ENCODE results near the gene TCL1A. TPM values are rescaled to one million over a fixed set of nuclear protein-coding genes. Genes with fewer than 3 reads are reported as not detected.

The TCL1A gene
- total RNA-seq, 1 experiment from 2014 or later = not detected

DNA sequence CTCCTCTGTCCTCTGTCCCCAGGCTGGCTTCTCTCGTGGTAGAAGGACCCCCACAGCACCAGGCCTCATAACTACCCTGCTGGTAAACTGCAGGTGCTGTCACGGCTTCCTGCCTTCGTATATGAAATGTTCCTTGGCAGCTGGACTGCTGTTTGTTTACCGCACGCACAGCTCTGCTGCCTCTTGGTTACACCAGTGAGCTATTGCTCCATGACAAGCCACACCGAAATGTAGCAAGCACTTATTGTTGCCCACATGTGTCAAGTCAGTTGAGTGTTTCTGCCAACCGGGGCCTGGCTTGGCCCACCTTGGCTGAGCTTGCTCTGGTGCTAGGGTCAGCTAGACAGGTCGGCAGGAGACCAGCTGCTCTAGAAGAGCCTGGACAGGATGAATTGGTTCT lies 49.4 kb downstream of the TCL1A start:
- H4K91ac ChIP-seq (ENCODE audit: insufficient read length, low read depth, low read length) = no peak overlapping the region
- H4K5ac ChIP-seq (ENCODE audit: insufficient read length, low read depth, low read length) = no peak overlapping the region
- no peak overlapping the region for H3K9ac ChIP-seq (ENCODE audit: extremely low read depth, insufficient read length, low read length)
- no peak overlapping the region for H2BK5ac ChIP-seq (ENCODE audit: insufficient read length, low read length)
- no peak overlapping the region for H2BK20ac ChIP-seq (ENCODE audit: low read depth, low read length, poor library complexity, severe bottlenecking)
- H3K27ac ChIP-seq (ENCODE audit: insufficient read length, low read depth, low read length) = no peak overlapping the region
- H3K18ac ChIP-seq (ENCODE audit: insufficient read length, low read depth, low read length) = no peak overlapping the region
- no peaks in the 10 kb centered on the region for H3K23me2 ChIP-seq (ENCODE audit: insufficient read length, low read depth, low read length, poor library complexity, severe bottlenecking)
- no peaks in the 10 kb centered on the region; a peak in 1 of 5 replicates for H3K9me3 Mint-ChIP-seq
- H3K9me3 ChIP-seq (ENCODE audit: control insufficient read depth, low read depth, low read length) = no peaks in the 10 kb centered on the region
- no peak overlapping the region for H2BK15ac ChIP-seq (ENCODE audit: low read depth, low read length)
- no CpG with 5 or more reads among the region's 8 CpGs for WGBS (ENCODE audit: extremely low coverage, insufficient read length, low lambda C conversion rate)
- DNase-seq = no peak
- peaks cover 5% of the 10 kb centered on the region; the same call in 1 of the 2 replicates for H3K4me1 ChIP-seq (ENCODE audit: insufficient read depth, low read length)
- H3T11ph ChIP-seq (ENCODE audit: low read length) = no peak overlapping the region
- H2BK120ac ChIP-seq (ENCODE audit: low read depth, low read length, poor library complexity, severe bottlenecking) = no peak overlapping the region
- H3K79me2 ChIP-seq (ENCODE audit: insufficient read depth, low read length) = no peaks in the 10 kb centered on the region
- no peak overlapping the region for H3K4me3 Mint-ChIP-seq
- H3K27me3 Mint-ChIP-seq (ENCODE audit: low read depth) = peaks cover 80% of the 10 kb centered on the region
- no peaks in the 10 kb centered on the region for H3K27me3 ChIP-seq (ENCODE audit: insufficient read depth, low read length)
- H3K79me1 ChIP-seq (ENCODE audit: insufficient read depth, low read depth, low read length, poor library complexity, severe bottlenecking) = no peaks in the 10 kb centered on the region
- no peak overlapping the region for H3K23ac ChIP-seq (ENCODE audit: insufficient read length, low read depth, low read length)
- TF ChIP-seq, protein P1, sequence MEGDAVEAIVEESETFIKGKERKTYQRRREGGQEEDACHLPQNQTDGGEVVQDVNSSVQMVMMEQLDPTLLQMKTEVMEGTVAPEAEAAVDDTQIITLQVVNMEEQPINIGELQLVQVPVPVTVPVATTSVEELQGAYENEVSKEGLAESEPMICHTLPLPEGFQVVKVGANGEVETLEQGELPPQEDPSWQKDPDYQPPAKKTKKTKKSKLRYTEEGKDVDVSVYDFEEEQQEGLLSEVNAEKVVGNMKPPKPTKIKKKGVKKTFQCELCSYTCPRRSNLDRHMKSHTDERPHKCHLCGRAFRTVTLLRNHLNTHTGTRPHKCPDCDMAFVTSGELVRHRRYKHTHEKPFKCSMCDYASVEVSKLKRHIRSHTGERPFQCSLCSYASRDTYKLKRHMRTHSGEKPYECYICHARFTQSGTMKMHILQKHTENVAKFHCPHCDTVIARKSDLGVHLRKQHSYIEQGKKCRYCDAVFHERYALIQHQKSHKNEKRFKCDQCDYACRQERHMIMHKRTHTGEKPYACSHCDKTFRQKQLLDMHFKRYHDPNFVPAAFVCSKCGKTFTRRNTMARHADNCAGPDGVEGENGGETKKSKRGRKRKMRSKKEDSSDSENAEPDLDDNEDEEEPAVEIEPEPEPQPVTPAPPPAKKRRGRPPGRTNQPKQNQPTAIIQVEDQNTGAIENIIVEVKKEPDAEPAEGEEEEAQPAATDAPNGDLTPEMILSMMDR (conservative IDR thresholded peaks at IDR 0.05) = no peak
- H2BK12ac ChIP-seq (ENCODE audit: insufficient read length, low read depth, low read length) = no peak overlapping the region
- H3K14ac ChIP-seq (ENCODE audit: insufficient read depth, low read length) = no peak overlapping the region
- H3K4ac ChIP-seq (ENCODE audit: low read depth, low read length) = no peak overlapping the region
- H3K36me3 Mint-ChIP-seq (ENCODE audit: insufficient read depth in 1 of 3, low read depth in 3 of 3) = no peaks in the 10 kb centered on the region
- peaks cover 29 to 44% of the 10 kb centered on the region in 2 experiments for H3K4me1 Mint-ChIP-seq
- H3K27ac Mint-ChIP-seq = no peak overlapping the region; a peak in 1 of 7 replicates
- no peak overlapping the region for H4K8ac ChIP-seq (replicated peaks; ENCODE audit: insufficient read length, low read depth, low read length)
- no peak overlapping the region for H3K56ac ChIP-seq (ENCODE audit: insufficient read length, low read depth, low read length)
- H4K20me1 ChIP-seq (ENCODE audit: control insufficient read depth, insufficient read depth, insufficient read length) = no peaks in the 10 kb centered on the region
- no peak overlapping the region for H2AFZ ChIP-seq (ENCODE audit: low read length)
- no peak overlapping the region for H3K4me2 ChIP-seq (ENCODE audit: insufficient read depth, insufficient read length, low read length)
- H2AK5ac ChIP-seq (ENCODE audit: insufficient read length, low read length) = no peak overlapping the region

Measured in H9 (cell line).